Esophagus muscularis mucosa (tissue), 4 donors: ENCODE results near the gene SLC29A3. TPM values are rescaled to one million over a fixed set of nuclear protein-coding genes. Genes with fewer than 3 reads are reported as not detected.

ENCODE experiments used
- DNase-seq: peaks from one replicate; pipeline ENCODE4 v3.0.0-alpha.2; 2017; ENCODE audit errors: extremely low spot score
- H3K27ac ChIP-seq, 4 donors: fragments of 200-600 bp; sonication (generic); replicated peaks in 1 of 4; 1 replicate in 3 of 4; 2 replicates in 1 of 4; pipeline ENCODE4 v1.5.1; 2016 to 2019; ENCODE audit warnings: mild to moderate bottlenecking in 1 of 4
- H3K27me3 ChIP-seq, 4 donors: fragments of 200-600 bp; sonication (generic); one replicate each; pipeline versions ENCODE4 v1.5.1 to v1.6.0; 2016 to 2019
- H3K36me3 ChIP-seq, 4 donors: fragments of 200-600 bp; sonication (generic); one replicate each; pipeline ENCODE4 v1.5.1; 2016 to 2019
- H3K4me1 ChIP-seq, 4 donors: fragments of 200-600 bp; sonication (generic); one replicate each; pipeline ENCODE4 v1.5.1; 2016 to 2019
- H3K4me3 ChIP-seq, 4 donors: fragments of 200-600 bp; sonication (generic); 1 replicate in 2 of 4; 2 replicates in 2 of 4; pipeline ENCODE4 v1.5.1; 2016 to 2019; ENCODE audit warnings: mild to moderate bottlenecking in 4 of 4, moderate library complexity in 1 of 4
- H3K9me3 ChIP-seq, 4 donors: fragments of 200-600 bp; sonication (generic); 1 replicate in 3 of 4; 2 replicates in 1 of 4; pipeline ENCODE4 v1.5.1; 2016 to 2019
- CTCF ChIP-seq, 3 experiments: fragments of 200-600 bp in 2 of 3; fragments of 450-650 bp in 1 of 3; sonication (generic) in 2 of 3; IDR thresholded peaks; one replicate each; pipeline ENCODE4 v1.5.1; 2017 to 2019; ENCODE audit warnings: antibody characterized with exemption in 3 of 3, mild to moderate bottlenecking in 2 of 3, moderate library complexity in 1 of 3
- EP300 ChIP-seq: sonication (generic); formaldehyde crosslinking; IDR thresholded peaks from one replicate; pipeline ENCODE4 v1.6.1; 2017; ENCODE audit warnings: antibody characterized with exemption
- POLR2A ChIP-seq: fragments of 450-650 bp; IDR thresholded peaks from one replicate; pipeline ENCODE4 v1.6.1; 2017; ENCODE audit warnings: antibody characterized with exemption, moderate library complexity, mild to moderate bottlenecking, low read depth
- POLR2AphosphoS5 ChIP-seq, 2 donors: sonication (generic); formaldehyde crosslinking; IDR thresholded peaks; one replicate each; pipeline ENCODE4 v1.6.1; 2017; ENCODE audit warnings: antibody characterized with exemption in 2 of 2
- WGBS: methylation state at CpG from one replicate; pipeline ENCODE4 v1.1.5; 2018; 5-methylcytosine and 5-hydroxymethylcytosine counted together
- intact Hi-C: fragments of 100-400 bp; cut with DNase I; formaldehyde crosslinking; loops from one replicate; pipeline ENCODE4 v1.15.1; 2023
- total RNA-seq, 4 donors: library from RNA; depleted of rRNA; stranded (reverse); fragments of >200 nt; gene quantifications; one replicate each; pipeline versions ENCODE4 v1.1.0 to v1.2.1, GENCODE V29; 2016

SLC29A3 gene
- total RNA-seq, 4 donors from 2014 or later: 4.0 to 6.9 (median 5.0) TPM

DNA sequence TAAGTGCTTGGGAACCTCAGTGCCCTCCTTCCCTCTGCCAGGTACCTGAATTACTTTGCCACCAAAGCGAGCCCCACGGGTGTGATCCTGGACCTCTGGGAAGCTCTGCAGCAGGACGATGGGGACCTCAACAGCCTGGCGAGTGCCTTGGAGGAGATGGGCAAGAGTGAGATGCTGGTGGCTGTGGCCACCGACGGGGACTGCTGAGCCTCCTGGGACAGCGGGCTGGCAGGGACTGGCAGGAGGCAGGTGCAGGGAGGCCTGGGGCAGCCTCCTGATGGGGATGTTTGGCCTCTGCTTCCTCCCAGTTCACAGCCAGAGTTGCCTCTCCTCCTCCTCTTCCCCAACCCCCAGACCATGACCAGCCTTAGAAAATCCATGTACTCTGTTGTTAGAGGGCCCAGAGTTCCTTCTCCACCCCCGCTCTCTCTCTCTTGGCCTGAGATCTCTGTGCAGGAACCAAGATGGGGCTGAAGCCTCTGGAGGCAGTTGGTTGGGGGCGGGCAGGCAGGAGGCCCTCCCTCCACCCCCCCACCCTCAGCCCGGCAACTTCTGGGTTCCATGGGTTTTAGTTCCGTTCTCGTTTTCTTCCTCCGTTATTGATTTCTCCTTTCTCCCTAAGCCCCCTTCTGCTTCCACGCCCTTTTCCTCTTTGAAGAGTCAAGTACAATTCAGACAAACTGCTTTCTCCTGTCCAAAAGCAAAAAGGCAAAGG, 19.8 kb upstream of the SLC29A3 start:
- no peaks in the 10 kb centered on the region for H3K27me3 ChIP-seq
- no peak overlapping the region for H3K27ac ChIP-seq
- H3K36me3 ChIP-seq: peaks cover 0 to 46% (median 6%) of the 10 kb centered on the region in 4 donors
- intact Hi-C loops: no loop called here
- no peaks in the 10 kb centered on the region for H3K9me3 ChIP-seq
- TF ChIP-seq POLR2AphosphoS5 (IDR thresholded peaks at IDR 0.05) (no peak), POLR2A (no peak), EP300 (no peak), CTCF (IDR thresholded peaks at IDR 0.05) (no peak)
- no peak for DNase-seq
- 81% methylated on average over 7 of the region's 14 CpGs for WGBS
- H3K4me3 ChIP-seq: no peak overlapping the region
- no peaks in the 10 kb centered on the region for H3K4me1 ChIP-seq

DNA sequence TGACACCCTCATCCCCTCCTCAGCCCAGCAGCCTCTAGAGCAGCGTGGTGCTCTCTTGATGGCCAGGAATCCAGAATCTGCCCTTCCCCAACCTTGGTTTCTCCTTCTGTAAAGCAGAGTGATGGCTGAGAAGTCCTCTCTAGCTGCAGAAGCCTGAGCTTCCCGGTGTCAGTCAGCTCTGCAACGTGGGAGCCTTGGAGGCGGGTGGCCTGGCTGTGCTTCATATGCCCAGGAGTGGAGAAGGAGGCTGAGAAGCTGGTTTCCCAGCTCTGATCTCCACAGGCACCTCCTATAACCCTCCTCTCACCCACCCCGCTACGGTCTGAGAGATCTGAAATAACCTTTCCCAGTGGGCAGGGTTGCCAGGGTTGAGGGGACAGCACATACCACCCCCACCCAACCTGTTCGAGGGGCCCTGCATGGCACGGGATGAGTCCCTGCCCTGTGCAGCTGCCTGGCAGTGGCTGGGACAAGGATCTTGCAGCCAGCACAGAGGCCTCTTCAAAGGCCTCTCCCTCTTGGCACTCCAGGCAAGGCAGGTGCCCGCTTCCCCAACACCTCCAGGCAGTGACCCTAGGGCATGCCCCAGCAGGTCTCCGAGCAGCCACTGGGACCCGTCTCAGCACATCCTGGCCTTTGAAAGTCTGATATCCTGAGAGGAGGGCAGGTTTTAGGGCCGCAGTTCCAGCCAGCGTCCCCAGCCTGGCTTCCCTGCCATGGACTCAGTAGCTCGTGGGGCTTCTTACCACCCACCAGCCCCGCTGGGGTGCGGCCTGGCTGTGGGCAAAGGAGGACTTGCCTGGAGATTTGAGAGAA, 18.3 kb upstream of the SLC29A3 start:
- no peak for TF ChIP-seq POLR2AphosphoS5 (IDR thresholded peaks at IDR 0.05)
- no peak for TF ChIP-seq POLR2A
- TF ChIP-seq EP300: no peak
- no peak for TF ChIP-seq CTCF (IDR thresholded peaks at IDR 0.05)
- Histone ChIP-seq H3K36me3 (peaks cover 0 to 32% (median 6%) of the 10 kb centered on the region in 4 donors), H3K27ac (no peak overlapping the region), H3K4me3 (no peak overlapping the region), H3K4me1 (no peaks in the 10 kb centered on the region), H3K9me3 (no peaks in the 10 kb centered on the region), H3K27me3 (no peaks in the 10 kb centered on the region)
- 86% methylated on average over 10 of the region's 16 CpGs for WGBS
- no peak for DNase-seq
- intact Hi-C loops: no loop called here

- Histone ChIP-seq H3K36me3 (peaks cover 0 to 25% (median 2%) of the 10 kb centered on the region in 4 donors), H3K9me3 (no peaks in the 10 kb centered on the region), H3K27ac (no peak overlapping the region), H3K4me3 (no peak overlapping the region), H3K27me3 (no peaks in the 10 kb centered on the region), H3K4me1 (no peaks in the 10 kb centered on the region)
- intact Hi-C loops: no loop called here
- 94% methylated on average over 12 of the region's 12 CpGs for WGBS
- TF ChIP-seq POLR2A: no peak
- TF ChIP-seq EP300: no peak
- no peak for DNase-seq
Measured at GRCh38 chr10:71301371-71301916, 17.6 kb upstream of the SLC29A3 start.

DNA sequence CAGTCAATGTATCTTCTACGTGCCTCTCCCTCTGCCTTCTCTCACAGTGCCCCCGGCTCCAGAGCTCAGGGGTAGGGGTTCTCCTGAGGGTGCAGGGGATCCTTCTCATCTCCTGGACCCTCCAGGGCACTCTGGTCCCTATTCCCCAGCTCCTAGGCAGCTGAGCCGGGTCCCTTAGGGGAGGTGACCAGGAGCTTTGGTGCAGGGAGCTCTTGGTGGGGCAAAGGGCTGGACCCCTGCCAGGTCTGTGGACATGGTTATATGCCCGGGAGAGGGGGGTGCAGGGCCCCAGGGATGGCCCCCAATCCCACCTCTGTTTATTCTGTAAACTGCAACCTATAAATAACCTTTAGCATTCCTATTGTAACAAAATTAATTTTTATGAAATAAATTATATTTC, 16.6 kb upstream of the SLC29A3 start:
- H3K4me3 ChIP-seq: no peak overlapping the region
- H3K27ac ChIP-seq: no peak overlapping the region
- TF ChIP-seq CTCF (IDR thresholded peaks at IDR 0.05) (no peak), POLR2AphosphoS5 (IDR thresholded peaks at IDR 0.05) (no peak), POLR2A (no peak), EP300 (no peak)
- H3K27me3 ChIP-seq: no peaks in the 10 kb centered on the region
- 61% methylated on average over 4 of the region's 4 CpGs for WGBS
- H3K36me3 ChIP-seq: peaks cover 0 to 17% (median 2%) of the 10 kb centered on the region in 4 donors
- H3K9me3 ChIP-seq: no peaks in the 10 kb centered on the region
- DNase-seq: no peak
- H3K4me1 ChIP-seq: no peaks in the 10 kb centered on the region
- intact Hi-C loops: no loop called here
